Astrocyte (in vitro differentiated cells and primary cell): ENCODE data around the gene NDUFC2. TPM values are rescaled to one million over a fixed set of nuclear protein-coding genes. Genes with fewer than 3 reads are reported as not detected.

Experiments used
- DNase-seq: peaks from one replicate; pipeline ENCODE4 v3.0.0-alpha.2; 2010; ENCODE audit warnings: low read depth
- FAIRE-seq: peaks from 2 replicates; lab custom pipeline; 2011; peaks lifted over from hg19 to GRCh38; lab: Jason Lieb, UNC
- H2AFZ ChIP-seq: 2 replicates; pipeline ENCODE4 v1.6.0; 2012; ENCODE audit warnings: low read depth, low read length, inconsistent platforms
- H3K27ac ChIP-seq: 2 replicates; pipeline ENCODE4 v1.5.1; 2011; ENCODE audit warnings: low read depth, low read length, inconsistent platforms
- H3K27me3 ChIP-seq: 2 replicates; pipeline ENCODE4 v1.6.0; 2011; ENCODE audit warnings: low read length, inconsistent platforms; ENCODE audit not compliant: insufficient read depth
- H3K36me3 ChIP-seq: 2 replicates; pipeline ENCODE4 v1.5.1; 2011; ENCODE audit warnings: low read length, inconsistent platforms; ENCODE audit not compliant: insufficient read depth
- H3K4me1 ChIP-seq: 2 replicates; pipeline ENCODE4 v1.5.1; 2011; ENCODE audit warnings: low read length, inconsistent platforms; ENCODE audit not compliant: insufficient read depth
- H3K4me2 ChIP-seq: 2 replicates; pipeline ENCODE4 v1.6.0; 2012; ENCODE audit warnings: low read length, inconsistent platforms
- H3K4me3 ChIP-seq: 2 replicates; pipeline ENCODE4 v1.5.1; 2011; ENCODE audit warnings: low read depth, mild to moderate bottlenecking, low read length, inconsistent platforms; ENCODE audit not compliant: insufficient read depth
- H3K79me2 ChIP-seq: 2 replicates; pipeline ENCODE4 v1.6.0; 2012; ENCODE audit warnings: mild to moderate bottlenecking, low read length, inconsistent platforms; ENCODE audit not compliant: insufficient read depth
- H3K9ac ChIP-seq: 2 replicates; pipeline ENCODE4 v1.6.0; 2012; ENCODE audit warnings: mild to moderate bottlenecking, low read length, inconsistent platforms
- H3K9me3 ChIP-seq: 2 replicates; pipeline ENCODE4 v1.5.1; 2012; ENCODE audit warnings: low read depth, mild to moderate bottlenecking, low read length, inconsistent platforms; ENCODE audit not compliant: insufficient read depth
- H4K20me1 ChIP-seq: 2 replicates; pipeline ENCODE4 v1.6.0; 2012; ENCODE audit warnings: low read length, inconsistent platforms; ENCODE audit not compliant: insufficient read depth
- H3K27ac Mint-ChIP-seq: one replicate; pipeline ENCODE4 v1.8.0; 2021; ENCODE audit warnings: mild to moderate bottlenecking, mixed read lengths; ENCODE audit not compliant: unreplicated experiment
- H3K27me3 Mint-ChIP-seq: one replicate; pipeline ENCODE4 v1.8.0; 2021; ENCODE audit warnings: low read depth, mixed read lengths; ENCODE audit not compliant: unreplicated experiment
- H3K36me3 Mint-ChIP-seq: one replicate; pipeline ENCODE4 v1.8.0; 2021; ENCODE audit warnings: low read depth, mixed read lengths; ENCODE audit not compliant: unreplicated experiment
- H3K4me1 Mint-ChIP-seq: one replicate; pipeline ENCODE4 v1.8.0; 2021; ENCODE audit warnings: low read depth, mixed read lengths; ENCODE audit not compliant: unreplicated experiment
- H3K4me3 Mint-ChIP-seq: one replicate; pipeline ENCODE4 v1.8.0; 2021; ENCODE audit warnings: mild to moderate bottlenecking, moderate library complexity, mixed read lengths; ENCODE audit not compliant: unreplicated experiment
- H3K9me3 Mint-ChIP-seq: one replicate; pipeline ENCODE4 v1.8.0; 2021; ENCODE audit warnings: mild to moderate bottlenecking, mixed read lengths; ENCODE audit not compliant: unreplicated experiment
- EZH2 ChIP-seq: IDR thresholded peaks from 2 replicates; pipeline ENCODE4 v1.6.1; 2012; ENCODE audit warnings: mild to moderate bottlenecking, low read length, inconsistent platforms; ENCODE audit not compliant: insufficient read depth
- total RNA-seq: library from RNA; stranded (reverse); gene quantifications from 2 replicates; pipeline ENCODE4 v1.2.1, GENCODE V29; 2021
- TF ChIP-seq, protein P1 (sequence below): IDR thresholded peaks from 2 replicates; pipeline ENCODE4 v1.5.1; 2011; ENCODE audit warnings: low read depth, mild to moderate bottlenecking, inconsistent platforms, low read length, moderate library complexity; ENCODE audit not compliant: insufficient read depth

The NDUFC2 gene
- total RNA-seq, 1 donor from 2014 or later = 285 TPM

DNA sequence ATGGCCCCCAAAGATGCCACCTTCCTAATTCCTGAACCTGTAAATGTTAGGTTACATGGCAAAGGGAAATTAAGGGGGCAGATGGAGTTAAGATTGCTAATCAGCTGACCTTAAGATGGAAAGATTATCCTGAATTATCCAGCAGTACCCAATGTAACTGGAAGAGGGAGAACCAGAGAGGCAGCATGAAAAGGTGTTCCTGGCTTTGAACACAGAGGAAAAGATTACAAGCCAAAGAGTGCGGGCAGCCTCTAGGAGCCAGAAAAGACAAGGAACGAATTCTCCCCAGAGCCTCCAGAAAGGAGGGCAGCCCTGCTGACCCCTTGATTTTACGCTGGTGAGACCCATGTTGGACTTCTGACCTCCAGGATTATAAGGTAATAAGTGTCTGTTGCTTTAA, 31.1 kb downstream of the NDUFC2 start:
- no peaks in the 10 kb centered on the region for H3K79me2 ChIP-seq
- Mint-ChIP-seq H3K36me3 (no peaks in the 10 kb centered on the region), H3K27ac (no peak overlapping the region), H3K27me3 (peaks cover 2% of the 10 kb centered on the region), H3K4me1 (peaks cover 10% of the 10 kb centered on the region), H3K9me3 (no peaks in the 10 kb centered on the region), H3K4me3 (peak overlapping the region; percentile 55)
- H3K36me3 ChIP-seq = no peaks in the 10 kb centered on the region
- H2AFZ ChIP-seq = no peak overlapping the region
- no peak overlapping the region for H3K4me3 ChIP-seq
- H3K4me1 ChIP-seq = peaks cover 9% of the 10 kb centered on the region
- H3K9ac ChIP-seq = no peak overlapping the region
- FAIRE-seq (no peak), DNase-seq (no peak)
- no peaks in the 10 kb centered on the region for H3K9me3 ChIP-seq
- no peak for TF ChIP-seq EZH2
- TF ChIP-seq, protein P1, sequence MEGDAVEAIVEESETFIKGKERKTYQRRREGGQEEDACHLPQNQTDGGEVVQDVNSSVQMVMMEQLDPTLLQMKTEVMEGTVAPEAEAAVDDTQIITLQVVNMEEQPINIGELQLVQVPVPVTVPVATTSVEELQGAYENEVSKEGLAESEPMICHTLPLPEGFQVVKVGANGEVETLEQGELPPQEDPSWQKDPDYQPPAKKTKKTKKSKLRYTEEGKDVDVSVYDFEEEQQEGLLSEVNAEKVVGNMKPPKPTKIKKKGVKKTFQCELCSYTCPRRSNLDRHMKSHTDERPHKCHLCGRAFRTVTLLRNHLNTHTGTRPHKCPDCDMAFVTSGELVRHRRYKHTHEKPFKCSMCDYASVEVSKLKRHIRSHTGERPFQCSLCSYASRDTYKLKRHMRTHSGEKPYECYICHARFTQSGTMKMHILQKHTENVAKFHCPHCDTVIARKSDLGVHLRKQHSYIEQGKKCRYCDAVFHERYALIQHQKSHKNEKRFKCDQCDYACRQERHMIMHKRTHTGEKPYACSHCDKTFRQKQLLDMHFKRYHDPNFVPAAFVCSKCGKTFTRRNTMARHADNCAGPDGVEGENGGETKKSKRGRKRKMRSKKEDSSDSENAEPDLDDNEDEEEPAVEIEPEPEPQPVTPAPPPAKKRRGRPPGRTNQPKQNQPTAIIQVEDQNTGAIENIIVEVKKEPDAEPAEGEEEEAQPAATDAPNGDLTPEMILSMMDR = no peak
- no peaks in the 10 kb centered on the region for H3K27me3 ChIP-seq
- no peaks in the 10 kb centered on the region for H4K20me1 ChIP-seq
- no peak overlapping the region for H3K4me2 ChIP-seq
- no peak overlapping the region for H3K27ac ChIP-seq

DNA sequence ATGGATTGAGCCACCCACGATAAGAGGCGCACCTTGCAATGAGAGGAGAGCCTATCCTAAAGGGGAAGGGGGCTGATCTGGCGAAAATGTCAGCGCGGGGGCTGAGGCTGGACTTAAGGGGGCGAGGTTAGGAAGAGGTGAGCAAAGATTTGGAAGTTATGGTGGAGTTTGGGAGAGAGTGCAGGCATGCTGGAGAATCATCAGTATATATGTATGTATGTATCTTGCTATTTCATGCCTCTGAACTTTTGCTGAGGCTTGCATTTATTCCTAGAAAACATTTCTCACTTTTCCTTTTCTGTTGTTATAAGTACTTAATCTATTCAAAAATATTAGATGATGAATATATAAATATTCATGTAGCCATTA, 33.2 kb downstream of the NDUFC2 start:
- Mint-ChIP-seq H3K36me3 (no peaks in the 10 kb centered on the region), H3K4me1 (peaks cover 11% of the 10 kb centered on the region), H3K27me3 (peaks cover 5% of the 10 kb centered on the region), H3K9me3 (no peaks in the 10 kb centered on the region), H3K4me3 (no peak overlapping the region), H3K27ac (no peak overlapping the region)
- no peaks in the 10 kb centered on the region for H3K27me3 ChIP-seq
- no peak overlapping the region for H3K9ac ChIP-seq
- TF ChIP-seq EZH2 = no peak
- TF ChIP-seq, protein P1 = no peak
- H3K4me3 ChIP-seq = no peak overlapping the region
- no peaks in the 10 kb centered on the region for H3K36me3 ChIP-seq
- no peaks in the 10 kb centered on the region for H3K9me3 ChIP-seq
- peaks cover 8% of the 10 kb centered on the region for H3K4me1 ChIP-seq
- no peaks in the 10 kb centered on the region for H3K79me2 ChIP-seq
- H3K27ac ChIP-seq = no peak overlapping the region
- no peak for FAIRE-seq
- H3K4me2 ChIP-seq = peak overlapping the region; percentile 87
- no peak for DNase-seq
- H2AFZ ChIP-seq = peak overlapping the region; percentile 92
- H4K20me1 ChIP-seq = no peaks in the 10 kb centered on the region

DNA sequence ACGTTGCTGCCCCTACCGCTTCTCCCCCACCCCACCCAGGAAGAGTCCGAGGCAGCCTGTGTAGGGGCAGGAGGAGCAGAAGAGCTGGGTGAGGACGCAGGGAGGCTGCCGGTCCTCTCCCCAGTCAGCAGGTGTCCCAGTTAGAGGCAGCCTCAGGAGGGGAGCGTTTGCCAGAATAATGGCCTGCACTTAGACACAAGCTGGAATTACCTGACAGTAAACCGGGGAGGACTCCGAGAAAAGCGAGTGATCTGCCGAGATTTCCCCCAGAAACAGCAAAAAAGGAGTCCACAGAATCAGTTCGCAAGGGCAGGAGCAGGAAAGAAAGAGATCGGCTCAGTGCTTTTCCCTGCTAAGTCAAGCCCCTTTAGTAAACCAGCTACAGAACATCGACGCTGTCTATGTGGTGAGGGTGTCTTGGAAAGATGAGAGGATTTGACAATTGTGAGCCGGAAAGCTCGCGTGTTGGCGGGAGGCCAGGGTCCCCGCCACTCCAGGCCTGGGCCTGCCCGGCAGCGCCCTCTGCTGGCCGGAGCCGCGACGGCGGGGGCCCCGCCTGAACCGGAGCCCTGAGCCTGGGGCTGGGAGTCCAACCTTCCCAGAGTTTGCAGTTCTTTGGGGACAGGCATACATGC, 33.7 kb downstream of the NDUFC2 start:
- H3K4me1 ChIP-seq = peaks cover 7% of the 10 kb centered on the region
- no peaks in the 10 kb centered on the region for H4K20me1 ChIP-seq
- H3K79me2 ChIP-seq = no peaks in the 10 kb centered on the region
- H3K27ac ChIP-seq = no peak overlapping the region
- Mint-ChIP-seq H3K27me3 (peaks cover 5% of the 10 kb centered on the region), H3K27ac (peak overlapping the region; percentile 6), H3K4me1 (peaks cover 7% of the 10 kb centered on the region), H3K4me3 (no peak overlapping the region), H3K9me3 (no peaks in the 10 kb centered on the region), H3K36me3 (no peaks in the 10 kb centered on the region)
- peak overlapping the region; percentile 57 for H3K4me3 ChIP-seq
- FAIRE-seq = no peak
- H3K9ac ChIP-seq = peak overlapping the region; percentile 69
- H2AFZ ChIP-seq = peak overlapping the region; percentile 92
- peak; percentile 32 for DNase-seq
- peak overlapping the region; percentile 87 for H3K4me2 ChIP-seq
- H3K9me3 ChIP-seq = no peaks in the 10 kb centered on the region
- no peaks in the 10 kb centered on the region for H3K36me3 ChIP-seq
- TF ChIP-seq EZH2 = no peak
- TF ChIP-seq, protein P1 = peak; percentile 90
- H3K27me3 ChIP-seq = no peaks in the 10 kb centered on the region
